ENCODE data around the gene NDRG3. TPM values are rescaled to one million over a fixed set of nuclear protein-coding genes. Genes with fewer than 3 reads are reported as not detected.
A peak's percentile ranks its signal among the peaks of the same experiment; 100 is the strongest.

The NDRG3 gene
- total RNA-seq, 3 donors from 2014 or later: 18.7 to 24.7 (median 22.9) TPM

DNA sequence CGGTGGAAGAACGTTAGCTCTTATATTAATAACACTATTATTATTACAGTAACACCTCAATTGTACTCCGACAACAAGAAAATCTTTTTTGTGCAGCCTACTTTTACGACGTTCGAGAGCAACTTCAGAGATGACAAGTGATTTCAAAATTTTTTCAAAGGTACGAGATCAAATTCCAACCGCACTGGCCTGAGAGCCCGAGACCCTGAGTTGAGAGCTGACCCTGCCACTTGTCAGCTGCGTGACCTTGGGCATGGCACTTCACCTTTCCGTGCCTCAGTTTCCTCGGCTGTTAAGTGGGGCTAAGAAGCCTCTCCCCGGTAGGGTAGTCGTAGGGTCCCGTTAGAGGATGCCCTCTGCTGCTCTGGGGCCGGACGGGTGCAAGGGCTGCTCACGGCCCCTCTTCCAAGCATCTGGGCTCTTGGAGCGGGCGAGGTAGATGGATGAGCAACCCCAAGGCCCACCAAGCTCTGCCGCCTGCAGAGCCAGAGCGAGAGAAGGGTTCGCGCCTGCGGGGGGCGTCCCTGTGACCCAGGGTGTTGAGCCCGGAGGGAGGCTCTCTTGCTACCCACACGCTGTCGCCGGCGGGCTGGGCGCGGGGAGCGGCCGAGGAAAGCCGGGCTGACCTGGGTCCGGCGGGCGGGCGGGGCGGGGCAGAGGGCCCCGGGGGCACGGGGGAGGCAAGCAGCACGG lies 510 bp downstream of the NDRG3 start:
- Histone ChIP-seq H3K4me3 (peak overlapping the region; percentile 87 to 94 (median 93)), H3K36me3 (no peaks in the 10 kb centered on the region), H3K9me3 (no peaks in the 10 kb centered on the region), H3K4me1 (peaks cover 0 to 5% of the 10 kb centered on the region in 2 donors), H3K27ac (peak overlapping the region; percentile 45 to 57), H3K27me3 (no peaks in the 10 kb centered on the region)
- no peak for TF ChIP-seq POLR2A (IDR thresholded peaks at IDR 0.05)
- TF ChIP-seq, protein P1, sequence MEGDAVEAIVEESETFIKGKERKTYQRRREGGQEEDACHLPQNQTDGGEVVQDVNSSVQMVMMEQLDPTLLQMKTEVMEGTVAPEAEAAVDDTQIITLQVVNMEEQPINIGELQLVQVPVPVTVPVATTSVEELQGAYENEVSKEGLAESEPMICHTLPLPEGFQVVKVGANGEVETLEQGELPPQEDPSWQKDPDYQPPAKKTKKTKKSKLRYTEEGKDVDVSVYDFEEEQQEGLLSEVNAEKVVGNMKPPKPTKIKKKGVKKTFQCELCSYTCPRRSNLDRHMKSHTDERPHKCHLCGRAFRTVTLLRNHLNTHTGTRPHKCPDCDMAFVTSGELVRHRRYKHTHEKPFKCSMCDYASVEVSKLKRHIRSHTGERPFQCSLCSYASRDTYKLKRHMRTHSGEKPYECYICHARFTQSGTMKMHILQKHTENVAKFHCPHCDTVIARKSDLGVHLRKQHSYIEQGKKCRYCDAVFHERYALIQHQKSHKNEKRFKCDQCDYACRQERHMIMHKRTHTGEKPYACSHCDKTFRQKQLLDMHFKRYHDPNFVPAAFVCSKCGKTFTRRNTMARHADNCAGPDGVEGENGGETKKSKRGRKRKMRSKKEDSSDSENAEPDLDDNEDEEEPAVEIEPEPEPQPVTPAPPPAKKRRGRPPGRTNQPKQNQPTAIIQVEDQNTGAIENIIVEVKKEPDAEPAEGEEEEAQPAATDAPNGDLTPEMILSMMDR (IDR thresholded peaks at IDR 0.05): no peak
- no peak for TF ChIP-seq POLR2AphosphoS5 (IDR thresholded peaks at IDR 0.05)
- DNase-seq (ENCODE audit: low spot score in 2 of 2): no peak
- intact Hi-C loops (cut with DNase I; ENCODE audit: low total_unique reads): no loop called here

GRCh38 chr20:36744764-36745191 lies 1.1 kb downstream of the NDRG3 start:
- intact Hi-C loops (cut with DNase I; ENCODE audit: low total_unique reads): no loop called here
- Histone ChIP-seq H3K36me3 (no peaks in the 10 kb centered on the region), H3K27ac (peak overlapping the region; percentile 10 to 45), H3K4me3 (peak overlapping the region; percentile 87 to 94 (median 93)), H3K27me3 (no peaks in the 10 kb centered on the region), H3K9me3 (no peaks in the 10 kb centered on the region), H3K4me1 (peaks cover 0 to 5% of the 10 kb centered on the region in 2 donors)
- TF ChIP-seq POLR2A (IDR thresholded peaks at IDR 0.05): no peak
- TF ChIP-seq, protein P1 (IDR thresholded peaks at IDR 0.05): no peak
- TF ChIP-seq POLR2AphosphoS5 (IDR thresholded peaks at IDR 0.05): no peak
- no peak for DNase-seq (ENCODE audit: low spot score in 2 of 2)

GRCh38 chr20:36744243-36744642 lies 1.6 kb downstream of the NDRG3 start:
- H3K4me1 ChIP-seq: peaks cover 0 to 5% of the 10 kb centered on the region in 2 donors
- DNase-seq (ENCODE audit: low spot score in 2 of 2): no peak
- no peaks in the 10 kb centered on the region for H3K27me3 ChIP-seq
- H3K27ac ChIP-seq: peak overlapping the region; percentile 10 to 45
- TF ChIP-seq POLR2AphosphoS5 (IDR thresholded peaks at IDR 0.05) (no peak), POLR2A (IDR thresholded peaks at IDR 0.05) (no peak)
- TF ChIP-seq, protein P1 (IDR thresholded peaks at IDR 0.05): no peak
- no peaks in the 10 kb centered on the region for H3K36me3 ChIP-seq
- intact Hi-C loops (cut with DNase I; ENCODE audit: low total_unique reads): no loop called here
- H3K4me3 ChIP-seq: peak overlapping the region in 2 of 3 donors; percentile 93 to 94
- H3K9me3 ChIP-seq: no peaks in the 10 kb centered on the region

DNA sequence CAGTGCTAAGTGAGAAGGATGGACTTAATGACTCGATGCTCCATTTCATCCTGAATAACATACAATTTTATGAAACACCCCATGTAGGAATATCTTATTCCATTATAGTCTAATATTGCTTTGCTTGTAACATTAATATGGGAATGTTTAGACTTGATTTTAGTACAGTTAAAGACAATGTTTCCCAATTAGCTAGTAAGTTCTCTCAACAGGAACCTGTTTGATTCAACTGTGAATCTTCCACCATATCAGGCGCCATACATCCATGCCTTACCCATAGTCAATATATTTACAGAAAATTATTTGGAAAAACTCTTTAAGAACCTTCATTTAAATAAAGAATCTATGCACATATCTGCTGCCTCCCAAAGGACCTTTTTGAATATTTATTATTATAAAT lies 3.3 kb downstream of the NDRG3 start:
- Histone ChIP-seq H3K9me3 (no peaks in the 10 kb centered on the region), H3K27ac (no peak overlapping the region), H3K4me3 (no peak overlapping the region), H3K27me3 (no peaks in the 10 kb centered on the region), H3K4me1 (peaks cover 0 to 5% of the 10 kb centered on the region in 2 donors), H3K36me3 (no peaks in the 10 kb centered on the region)
- DNase-seq (ENCODE audit: low spot score in 2 of 2): no peak
- intact Hi-C loops (cut with DNase I; ENCODE audit: low total_unique reads): no loop called here
- TF ChIP-seq, protein P1 (IDR thresholded peaks at IDR 0.05): no peak
- TF ChIP-seq POLR2A (IDR thresholded peaks at IDR 0.05) (no peak), POLR2AphosphoS5 (IDR thresholded peaks at IDR 0.05) (no peak)

- DNase-seq (ENCODE audit: low spot score in 2 of 2): no peak
- Histone ChIP-seq H3K4me3 (no peak overlapping the region), H3K27ac (no peak overlapping the region), H3K4me1 (peaks cover 0 to 5% of the 10 kb centered on the region in 2 donors), H3K36me3 (no peaks in the 10 kb centered on the region), H3K27me3 (no peaks in the 10 kb centered on the region), H3K9me3 (no peaks in the 10 kb centered on the region)
- intact Hi-C loops (cut with DNase I; ENCODE audit: low total_unique reads): no loop called here
- TF ChIP-seq POLR2AphosphoS5 (IDR thresholded peaks at IDR 0.05) (no peak), POLR2A (IDR thresholded peaks at IDR 0.05) (no peak)
- TF ChIP-seq, protein P1 (IDR thresholded peaks at IDR 0.05): no peak
These were observed 4.8 kb downstream of the NDRG3 start for GRCh38 chr20:36741072-36741471.
